Endothelial cell of umbilical vein (primary cell): Measurements from ENCODE around the gene PLCXD3. TPM values are rescaled to one million over a fixed set of nuclear protein-coding genes. Genes with fewer than 3 reads are reported as not detected.

ENCODE experiments used
- BruUV-seq: library from RNA; stranded (reverse); fragments of 400-500 nt; replicated peaks from 2 replicates; lab custom pipeline; 2021; lab: Mats Ljungman, UMichigan
- CTCF ChIA-PET: fragments of 300-600, 350-600 bp; sonication (Branson Sonifier 250); formaldehyde crosslinking; loops from one replicate; lab custom pipeline; 2021; ENCODE audit warnings: antibody characterized with exemption, inconsistent platforms; lab: Charles Lee
- POLR2A ChIA-PET: fragments of 300-600, 350-600 bp; sonication (Branson Sonifier 250); formaldehyde crosslinking; loops from one replicate; lab custom pipeline; 2021; ENCODE audit warnings: antibody characterized with exemption, inconsistent platforms; lab: Charles Lee
- DNase-seq: peaks from one replicate; pipeline ENCODE4 v3.0.0-alpha.2; 2011; ENCODE audit warnings: low read depth, low spot score
- FAIRE-seq: peaks from 2 replicates; lab custom pipeline; 2011; peaks lifted over from hg19 to GRCh38; lab: Jason Lieb, UNC
- H2AFZ ChIP-seq: 2 replicates; pipeline ENCODE4 v1.6.0; 2012; ENCODE audit warnings: low read depth, low read length, control low read depth, inconsistent platforms
- H3K27ac ChIP-seq: 2 replicates; pipeline ENCODE4 v1.5.1; 2011; ENCODE audit warnings: low read depth, mild to moderate bottlenecking, control low read depth, low read length, moderate library complexity; ENCODE audit not compliant: insufficient read depth
- H3K27me3 ChIP-seq, 2 experiments: 2 replicates each; pipeline versions ENCODE4 v1.6.0 to v1.6.1; 2011; ENCODE audit warnings: low read length in 2 of 2, mixed read lengths in 1 of 2; ENCODE audit not compliant: control insufficient read depth in 2 of 2, insufficient read depth in 2 of 2
- H3K36me3 ChIP-seq, 2 experiments: 2 replicates in 1 of 2; 3 replicates in 1 of 2; pipeline ENCODE4 v1.5.1; 2011; ENCODE audit warnings: low read length in 2 of 2, mild to moderate bottlenecking in 1 of 2, moderate library complexity in 1 of 2; ENCODE audit not compliant: control insufficient read depth in 2 of 2, insufficient read depth in 2 of 2; ENCODE audit errors: extremely low read depth in 1 of 2
- H3K4me1 ChIP-seq: 3 replicates; pipeline ENCODE4 v1.5.1; 2011; ENCODE audit warnings: mild to moderate bottlenecking, low read length; ENCODE audit not compliant: control insufficient read depth, insufficient read depth; ENCODE audit errors: extremely low read depth
- H3K4me2 ChIP-seq: 2 replicates; pipeline ENCODE4 v1.6.1; 2011; ENCODE audit warnings: low read length, control low read depth, mixed read lengths; ENCODE audit not compliant: insufficient read depth
- H3K4me3 ChIP-seq, 3 experiments: fragments of 200-600 bp in 1 of 3; sonication (generic), shearing (Covaris generic) in 1 of 3; replicated peaks in 1 of 3; 2 replicates each; pipeline ENCODE4 v1.5.1; 2011 to 2016; ENCODE audit warnings: control low read depth in 3 of 3, low read length in 3 of 3, mild to moderate bottlenecking in 2 of 3, inconsistent platforms in 1 of 3, low read depth in 1 of 3, moderate library complexity in 1 of 3; ENCODE audit not compliant: insufficient read depth in 1 of 3
- H3K79me2 ChIP-seq: 2 replicates; pipeline ENCODE4 v1.6.0; 2012; ENCODE audit warnings: low read length, inconsistent platforms; ENCODE audit not compliant: control insufficient read depth, insufficient read depth
- H3K9ac ChIP-seq: replicated peaks from 2 replicates; pipeline ENCODE3; 2011; ENCODE audit warnings: low read length, control low read depth; ENCODE audit not compliant: insufficient read depth; ENCODE audit errors: extremely low read depth
- H3K9me1 ChIP-seq: replicated peaks from 3 replicates; pipeline ENCODE4 v1.6.0; 2011; ENCODE audit warnings: mild to moderate bottlenecking, low read length; ENCODE audit not compliant: control insufficient read depth, insufficient read depth; ENCODE audit errors: extremely low read depth
- H3K9me3 ChIP-seq: replicated peaks from 2 replicates; pipeline ENCODE4 v1.5.1; 2012; ENCODE audit warnings: low read length, inconsistent platforms; ENCODE audit not compliant: control insufficient read depth, insufficient read depth
- H4K20me1 ChIP-seq: replicated peaks from 2 replicates; pipeline ENCODE3; 2011; ENCODE audit warnings: mild to moderate bottlenecking, low read length; ENCODE audit not compliant: control insufficient read depth, insufficient read depth; ENCODE audit errors: extremely low read depth
- CTCF ChIP-seq, 2 donors: IDR thresholded peaks; 1 replicate in 1 of 2; 2 replicates in 1 of 2; pipeline ENCODE4 v1.5.1; 2011; ENCODE audit warnings: low read length in 2 of 2, mild to moderate bottlenecking in 2 of 2, moderate library complexity in 2 of 2, control low read depth in 1 of 2, inconsistent platforms in 1 of 2, low read depth in 1 of 2; ENCODE audit not compliant: insufficient read depth in 1 of 2; ENCODE audit errors: extremely low read depth in 1 of 2
- EZH2 ChIP-seq: IDR thresholded peaks from 2 replicates; pipeline ENCODE4 v1.6.1; 2012; ENCODE audit warnings: borderline replicate concordance, low read depth, mild to moderate bottlenecking, moderate library complexity, low read length, inconsistent platforms; ENCODE audit not compliant: severe bottlenecking
- FOS ChIP-seq: IDR thresholded peaks from 2 replicates; pipeline ENCODE4 v1.6.1; 2011; ENCODE audit warnings: mild to moderate bottlenecking, low read length, moderate library complexity, borderline replicate concordance; ENCODE audit not compliant: insufficient read depth
- GATA2 ChIP-seq: IDR thresholded peaks from 2 replicates; pipeline ENCODE4 v1.7.0; 2011; ENCODE audit warnings: low read depth, mild to moderate bottlenecking, moderate library complexity, mixed read lengths, low read length; ENCODE audit not compliant: insufficient read length, insufficient read depth
- JUN ChIP-seq: IDR thresholded peaks from 2 replicates; pipeline ENCODE4 v1.6.1; 2011; ENCODE audit warnings: borderline replicate concordance, low read depth; ENCODE audit not compliant: insufficient read length, insufficient read depth
- MYC ChIP-seq: IDR thresholded peaks from one replicate; pipeline ENCODE4 v1.6.1; 2011; ENCODE audit warnings: mild to moderate bottlenecking, low read depth, low read length
- POLR2A ChIP-seq: IDR thresholded peaks from 2 replicates; pipeline ENCODE4 v1.6.1; 2012; ENCODE audit warnings: low read depth, mild to moderate bottlenecking, control low read depth, low read length
- POLR2AphosphoS5 ChIP-seq: IDR thresholded peaks from 2 replicates; pipeline ENCODE4 v1.6.1; 2012; ENCODE audit warnings: low read depth, mild to moderate bottlenecking, control low read depth, low read length, moderate library complexity; ENCODE audit not compliant: insufficient read depth
- dilution Hi-C: fragments of 300-500 bp; cut with MboI; formaldehyde crosslinking; loops from one replicate; pipeline ENCODE4 v1.15.0; 2019; ENCODE audit warnings: low sequenced_read_pairs; ENCODE audit not compliant: extremely low pct_ligation_motif_present
- intact Hi-C: fragments of 100-400 bp; cut with micrococcal nuclease; formaldehyde crosslinking; loops from one replicate; pipeline ENCODE4 v1.10.0; 2022
- polyA plus RNA-seq, 4 experiments: library from polyadenylated mRNA; depleted of rRNA in 3 of 4; stranded (reverse) in 3 of 4; unstranded in 1 of 4; fragments of >200 nt; gene quantifications; 2 replicates each; pipeline versions ENCODE4 v1.2.1 to v1.2.3, GENCODE V29; 2011 to 2012; ENCODE audit warnings: missing spikeins in 1 of 4
- total RNA-seq: library from RNA; stranded (reverse); gene quantifications from 2 replicates; pipeline ENCODE4 v1.2.3, GENCODE V29; 2021
- TF ChIP-seq, protein P1 (sequence below): IDR thresholded peaks from 2 replicates; pipeline ENCODE4 v1.6.1; 2011; ENCODE audit not compliant: insufficient read depth, insufficient read length

Gene PLCXD3
- total and polyA plus RNA-seq, 2 donors (not counting 3 experiments of a cell fraction or from before 2014, with no cell fraction given): not detected

GRCh38 chr5:41296066-41296465 lies 214.3 kb downstream of the PLCXD3 start:
- dilution Hi-C loops: no loop called here

More at GRCh38 chr5:41296066-41296465, 214.3 kb downstream of the PLCXD3 start:
- Histone ChIP-seq H2AFZ (no peak overlapping the region), H3K4me1 (no peaks in the 10 kb centered on the region), H3K27ac (no peak overlapping the region), H3K79me2 (no peaks in the 10 kb centered on the region), H3K9me1 (no peaks in the 10 kb centered on the region), H4K20me1 (no peaks in the 10 kb centered on the region), H3K4me3 (no peak overlapping the region), H3K9me3 (no peaks in the 10 kb centered on the region), H3K36me3 (no peaks in the 10 kb centered on the region), H3K9ac (no peak overlapping the region), H3K4me2 (no peak overlapping the region), H3K27me3 (no peaks in the 10 kb centered on the region)
- FAIRE-seq (no peak), DNase-seq (no peak)
- BruUV-seq: no TSS peak
- POLR2A ChIA-PET: no interaction called here
- intact Hi-C loops: no loop called here
- CTCF ChIA-PET: no interaction called here
- TF ChIP-seq GATA2 (no peak), FOS (no peak), POLR2A (no peak), JUN (no peak), POLR2AphosphoS5 (no peak), MYC (no peak), CTCF (IDR thresholded peaks at IDR 0.05; ENCODE audit: extremely low read depth in 1 of 2, insufficient read depth in 1 of 2, low read depth in 1 of 2, low read length in 2 of 2) (no peak), EZH2 (no peak)
- TF ChIP-seq, protein P1, sequence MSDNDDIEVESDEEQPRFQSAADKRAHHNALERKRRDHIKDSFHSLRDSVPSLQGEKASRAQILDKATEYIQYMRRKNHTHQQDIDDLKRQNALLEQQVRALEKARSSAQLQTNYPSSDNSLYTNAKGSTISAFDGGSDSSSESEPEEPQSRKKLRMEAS: no peak
